H1 (cell line): ENCODE results near the gene MARK3. TPM values are rescaled to one million over a fixed set of nuclear protein-coding genes. Genes with fewer than 3 reads are reported as not detected.

Source experiments
- CTCF ChIA-PET: fragments of 300-600 bp; sonication (Branson Sonifier 250); formaldehyde crosslinking; loops from one replicate; lab custom pipeline; 2021; ENCODE audit not compliant: partially characterized antibody; lab: Charles Lee
- POLR2A ChIA-PET: fragments of 300-600 bp; sonication (Branson Sonifier 250); formaldehyde crosslinking; loops from one replicate; lab custom pipeline; 2021; ENCODE audit warnings: inconsistent platforms; ENCODE audit not compliant: partially characterized antibody; lab: Charles Lee
- DNase-seq, 2 experiments: peaks; one replicate each; pipeline versions ENCODE4 v3.0.0 to v3.0.0-alpha.2; 2010 to 2022; ENCODE audit warnings: low spot score in 2 of 2, low read depth in 1 of 2, mixed read lengths in 1 of 2
- FAIRE-seq: peaks from 2 replicates; lab custom pipeline; 2011; peaks lifted over from hg19 to GRCh38; lab: Jason Lieb, UNC
- H2AFZ ChIP-seq: 2 replicates; pipeline ENCODE4 v1.8.1; 2012; ENCODE audit warnings: low read length, inconsistent platforms
- H2AK5ac ChIP-seq: 2 replicates; pipeline ENCODE4 v1.6.1; 2013; ENCODE audit warnings: low read depth, low read length
- H2BK120ac ChIP-seq: replicated peaks from 2 replicates; pipeline ENCODE3; 2013; ENCODE audit warnings: low read depth, low read length, inconsistent platforms
- H2BK12ac ChIP-seq: 2 replicates; pipeline ENCODE4 v1.6.1; 2013; ENCODE audit warnings: low read depth, low read length
- H2BK15ac ChIP-seq: 2 replicates; pipeline ENCODE4 v1.6.1; 2013; ENCODE audit warnings: low read length
- H2BK20ac ChIP-seq: 2 replicates; pipeline ENCODE4 v1.6.1; 2013; ENCODE audit warnings: low read length
- H2BK5ac ChIP-seq: 2 replicates; pipeline ENCODE4 v1.6.1; 2013; ENCODE audit warnings: low read depth, low read length
- H3K14ac ChIP-seq: 2 replicates; pipeline ENCODE4 v1.6.1; 2013; ENCODE audit warnings: inconsistent platforms; ENCODE audit not compliant: insufficient read length
- H3K18ac ChIP-seq: 2 replicates; pipeline ENCODE4 v1.6.1; 2013; ENCODE audit warnings: low read length; ENCODE audit errors: extremely low read depth
- H3K23ac ChIP-seq: 2 replicates; pipeline ENCODE4 v1.6.1; 2013; ENCODE audit warnings: inconsistent platforms; ENCODE audit not compliant: insufficient read length
- H3K23me2 ChIP-seq: 2 replicates; pipeline ENCODE4 v1.6.1; 2013; ENCODE audit warnings: low read depth, low read length
- H3K27ac ChIP-seq: 2 replicates; pipeline ENCODE4 v1.6.1; 2011; ENCODE audit warnings: low read depth, low read length, inconsistent platforms
- H3K27me3 ChIP-seq, 4 experiments: replicated peaks in 1 of 4; 1 replicate in 1 of 4; 2 replicates in 3 of 4; pipeline versions ENCODE4 v1.6.1 to v1.8.1; 2011 to 2013; ENCODE audit warnings: low read length in 3 of 4, mild to moderate bottlenecking in 3 of 4, inconsistent platforms in 2 of 4, mixed read lengths in 2 of 4, moderate library complexity in 1 of 4; ENCODE audit not compliant: control insufficient read depth in 3 of 4, insufficient read depth in 3 of 4; ENCODE audit errors: extremely low read depth in 1 of 4
- H3K36me3 ChIP-seq, 4 experiments: 2 replicates each; pipeline versions ENCODE4 v1.6.1 to v1.8.1; 2011 to 2013; ENCODE audit warnings: mild to moderate bottlenecking in 4 of 4, low read length in 3 of 4, moderate library complexity in 2 of 4, control low read depth in 1 of 4, inconsistent platforms in 1 of 4; ENCODE audit not compliant: insufficient read depth in 4 of 4, control insufficient read depth in 2 of 4
- H3K4ac ChIP-seq: replicated peaks from 2 replicates; pipeline ENCODE3; 2013; ENCODE audit warnings: low read length, low read depth, mixed read lengths, inconsistent platforms; ENCODE audit not compliant: insufficient read length
- H3K4me1 ChIP-seq, 4 experiments: replicated peaks in 1 of 4; 1 replicate in 1 of 4; 2 replicates in 3 of 4; pipeline versions ENCODE4 v1.6.1 to v1.8.1; 2011 to 2013; ENCODE audit warnings: low read length in 3 of 4, inconsistent platforms in 2 of 4, mixed read lengths in 1 of 4; ENCODE audit not compliant: insufficient read depth in 4 of 4, control insufficient read depth in 3 of 4
- H3K4me2 ChIP-seq, 2 experiments: 2 replicates each; pipeline versions ENCODE4 v1.6.1 to v1.8.1; 2011 to 2013; ENCODE audit warnings: low read depth in 2 of 2, low read length in 2 of 2, control low read depth in 1 of 2, inconsistent platforms in 1 of 2, mild to moderate bottlenecking in 1 of 2; ENCODE audit not compliant: insufficient read depth in 1 of 2
- H3K4me3 ChIP-seq, 4 experiments: fragments of 200-600, 300-600 bp in 1 of 4; sonication (generic), shearing (Covaris generic), sonication (Bioruptor Twin) in 1 of 4; 2 replicates each; pipeline versions ENCODE4 v1.5.1 to v1.8.1; 2011 to 2016; ENCODE audit warnings: low read length in 4 of 4, low read depth in 3 of 4, control low read depth in 2 of 4, inconsistent platforms in 2 of 4, mild to moderate bottlenecking in 2 of 4, mixed read lengths in 1 of 4, moderate library complexity in 1 of 4; ENCODE audit not compliant: insufficient read depth in 2 of 4; ENCODE audit errors: extremely low read depth in 1 of 4
- H3K56ac ChIP-seq: replicated peaks from 2 replicates; pipeline ENCODE3; 2013; ENCODE audit warnings: low read depth, mild to moderate bottlenecking, mixed read lengths, low read length, inconsistent platforms; ENCODE audit not compliant: insufficient read length
- H3K79me1 ChIP-seq: 2 replicates; pipeline ENCODE4 v1.6.1; 2013; ENCODE audit warnings: low read depth, low read length, control low read depth
- H3K79me2 ChIP-seq, 2 experiments: 2 replicates each; pipeline versions ENCODE4 v1.6.1 to v1.8.1; 2012 to 2013; ENCODE audit warnings: low read length in 2 of 2, mild to moderate bottlenecking in 2 of 2, inconsistent platforms in 1 of 2; ENCODE audit not compliant: insufficient read depth in 2 of 2, control insufficient read depth in 1 of 2
- H3K9ac ChIP-seq, 4 experiments: replicated peaks in 1 of 4; 1 replicate in 1 of 4; 2 replicates in 3 of 4; pipeline versions ENCODE4 v1.6.1 to v1.8.1; 2011 to 2013; ENCODE audit warnings: low read depth in 3 of 4, low read length in 3 of 4, control low read depth in 2 of 4, mild to moderate bottlenecking in 2 of 4, moderate library complexity in 2 of 4, inconsistent platforms in 1 of 4; ENCODE audit errors: extremely low read depth in 1 of 4
- H3K9me3 ChIP-seq, 2 experiments: 2 replicates each; pipeline versions ENCODE4 v1.6.1 to v1.8.1; 2012 to 2013; ENCODE audit warnings: mild to moderate bottlenecking in 2 of 2, moderate library complexity in 2 of 2, control low read depth in 1 of 2, inconsistent platforms in 1 of 2, low read depth in 1 of 2, low read length in 1 of 2, mixed read lengths in 1 of 2; ENCODE audit not compliant: insufficient read depth in 2 of 2
- H4K20me1 ChIP-seq, 2 experiments: replicated peaks in 1 of 2; 2 replicates each; pipeline versions ENCODE3 to v1.8.1; 2011 to 2013; ENCODE audit warnings: inconsistent platforms in 2 of 2, low read length in 2 of 2, mild to moderate bottlenecking in 1 of 2; ENCODE audit not compliant: insufficient read depth in 2 of 2, control insufficient read depth in 1 of 2
- H4K5ac ChIP-seq: 2 replicates; pipeline ENCODE4 v1.6.1; 2013; ENCODE audit warnings: low read length, low read depth, mixed read lengths, inconsistent platforms; ENCODE audit not compliant: insufficient read length
- H4K8ac ChIP-seq: 2 replicates; pipeline ENCODE4 v1.8.0; 2013; ENCODE audit warnings: mild to moderate bottlenecking, moderate library complexity, low read length, inconsistent platforms; ENCODE audit not compliant: insufficient read depth; ENCODE audit errors: extremely low read depth
- H4K91ac ChIP-seq: replicated peaks from 2 replicates; pipeline ENCODE3; 2013; ENCODE audit warnings: low read length, mixed read lengths, inconsistent platforms; ENCODE audit not compliant: insufficient read length
- CBX8 ChIP-seq: fragments of 300-800, 300-1000 bp; sonication (generic); IDR thresholded peaks from 2 replicates; pipeline ENCODE4 v1.7.1; 2016; ENCODE audit warnings: low read depth, low read length, borderline replicate concordance
- EZH2 ChIP-seq: fragments of 200-600 bp; sonication (generic); IDR thresholded peaks from 2 replicates; pipeline ENCODE4 v1.7.1; 2012; ENCODE audit warnings: low read depth, mild to moderate bottlenecking, moderate library complexity, low read length, inconsistent platforms; ENCODE audit not compliant: severe bottlenecking
- KDM4A ChIP-seq: IDR thresholded peaks from one replicate; pipeline ENCODE4 v1.7.1; 2012; ENCODE audit warnings: low read depth, mild to moderate bottlenecking, moderate library complexity, low read length, inconsistent platforms; ENCODE audit not compliant: severe bottlenecking
- YY1 ChIP-seq: IDR thresholded peaks from 2 replicates; pipeline ENCODE4 v1.6.1; 2011; ENCODE audit warnings: low read depth, mild to moderate bottlenecking, low read length
- WGBS, 2 experiments: shearing (Covaris generic) in 1 of 2; methylation state at CpG; one replicate each; pipeline versions ENCODE4 v1.1.6 to v1.1.7; 2013 to 2015; ENCODE audit warnings: low lambda C conversion rate in 2 of 2, mixed read lengths in 2 of 2, inconsistent platforms in 1 of 2, low coverage in 1 of 2, missing lambda C conversion rate in 1 of 2; ENCODE audit not compliant: insufficient replicate concordance in 2 of 2, insufficient coverage in 1 of 2, insufficient read length in 1 of 2; ENCODE audit errors: extremely low coverage in 1 of 2, missing lambda C conversion rate in 1 of 2; 5-methylcytosine and 5-hydroxymethylcytosine counted together
- polyA plus RNA-seq, 7 experiments: library from polyadenylated mRNA; depleted of rRNA in 3 of 7; stranded (reverse) in 5 of 7; unstranded in 2 of 7; fragments of >200 nt in 5 of 7; fragments of 200-250 nt in 2 of 7; gene quantifications; 1 replicate in 5 of 7; 2 replicates in 1 of 7; 4 replicates in 1 of 7; pipeline versions ENCODE4 v1.2.1 to v1.2.3, GENCODE V29; 2011 to 2013; ENCODE audit warnings: missing spikeins in 2 of 7, mixed read lengths in 2 of 7
- total RNA-seq: library from RNA; stranded (reverse); fragmentation: NEBNext Ultra II Directional; extraction: Animal tissue kit (Norgen Biotek cat#: 25700); gene quantifications from 2 replicates; pipeline ENCODE4 v1.2.1, GENCODE V29; 2021
- TF ChIP-seq, protein P1 (sequence below): IDR thresholded peaks from 2 replicates; pipeline ENCODE4 v1.6.1; 2011; ENCODE audit warnings: low read depth, mild to moderate bottlenecking, low read length; ENCODE audit not compliant: insufficient read depth
- TF ChIP-seq, protein P2 (sequence below), 3 experiments: IDR thresholded peaks; 1 replicate in 2 of 3; 2 replicates in 1 of 3; pipeline versions ENCODE4 v1.5.1 to v1.6.1; 2011; ENCODE audit warnings: low read length in 3 of 3, mild to moderate bottlenecking in 3 of 3, inconsistent platforms in 2 of 3, low read depth in 1 of 3, moderate library complexity in 1 of 3; ENCODE audit not compliant: insufficient read depth in 1 of 3; ENCODE audit errors: control extremely low read depth in 1 of 3

The MARK3 gene
- total and polyA plus RNA-seq, 2 of the 8 experiments (the other 6 are each of a cell fraction or from before 2014, with no cell fraction given): 39.4 to 76.9 TPM

DNA sequence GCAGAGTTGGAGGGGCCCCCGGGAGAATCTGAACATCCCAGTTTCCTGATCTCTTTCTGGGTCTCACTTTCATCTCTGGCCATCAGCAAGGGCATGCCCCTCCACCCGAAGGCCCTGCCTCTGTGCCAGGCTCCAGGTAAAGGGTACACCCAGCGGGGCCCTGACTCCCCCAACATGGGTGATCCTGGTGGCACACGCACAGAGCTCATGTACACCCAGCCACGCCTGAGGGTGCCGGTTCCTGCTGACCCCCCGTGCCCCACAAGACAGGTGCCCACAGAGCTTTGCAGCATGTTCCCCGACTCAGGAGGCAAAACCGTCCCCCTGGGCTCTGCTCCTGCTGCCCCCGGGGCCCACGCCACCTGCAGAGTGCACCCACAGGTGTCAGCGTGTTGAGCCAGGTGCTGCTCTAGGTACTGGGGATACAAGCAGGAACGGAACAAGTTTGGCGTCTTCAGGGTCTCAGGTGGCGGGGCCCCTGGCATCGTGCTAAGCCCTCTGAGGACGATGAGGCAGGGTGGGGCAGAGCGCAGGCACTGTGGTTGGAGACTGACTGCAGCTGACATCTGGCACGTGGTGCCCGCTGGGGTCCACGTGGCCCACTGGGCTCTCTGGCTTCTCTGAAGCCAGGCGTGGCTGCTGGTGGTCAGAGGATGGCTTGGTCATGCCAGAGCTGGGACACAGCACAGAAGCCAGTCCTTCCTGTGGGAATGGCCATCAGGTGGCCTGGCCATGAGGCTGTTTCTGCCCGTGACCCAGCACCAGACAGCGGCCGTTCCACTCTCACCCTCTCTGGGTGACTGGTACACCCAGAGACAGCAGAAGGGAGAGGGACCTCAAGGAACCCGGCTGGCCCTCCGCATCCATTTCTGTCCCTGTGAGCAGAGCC, 163.5 kb downstream of the MARK3 start:
- peak overlapping the region; percentile 35; the same call in 1 of the 2 replicates for H2BK5ac ChIP-seq
- no peaks in the 10 kb centered on the region for H3K23me2 ChIP-seq
- H3K18ac ChIP-seq: no peak overlapping the region
- H3K79me1 ChIP-seq: no peaks in the 10 kb centered on the region
- H3K56ac ChIP-seq: no peak overlapping the region
- no peaks in the 10 kb centered on the region for H3K9me3 ChIP-seq
- TF ChIP-seq YY1 (no peak), CBX8 (no peak), KDM4A (no peak), EZH2 (no peak)
- TF ChIP-seq, protein P1, sequence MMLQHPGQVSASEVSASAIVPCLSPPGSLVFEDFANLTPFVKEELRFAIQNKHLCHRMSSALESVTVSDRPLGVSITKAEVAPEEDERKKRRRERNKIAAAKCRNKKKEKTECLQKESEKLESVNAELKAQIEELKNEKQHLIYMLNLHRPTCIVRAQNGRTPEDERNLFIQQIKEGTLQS: no peak
- TF ChIP-seq, protein P2, sequence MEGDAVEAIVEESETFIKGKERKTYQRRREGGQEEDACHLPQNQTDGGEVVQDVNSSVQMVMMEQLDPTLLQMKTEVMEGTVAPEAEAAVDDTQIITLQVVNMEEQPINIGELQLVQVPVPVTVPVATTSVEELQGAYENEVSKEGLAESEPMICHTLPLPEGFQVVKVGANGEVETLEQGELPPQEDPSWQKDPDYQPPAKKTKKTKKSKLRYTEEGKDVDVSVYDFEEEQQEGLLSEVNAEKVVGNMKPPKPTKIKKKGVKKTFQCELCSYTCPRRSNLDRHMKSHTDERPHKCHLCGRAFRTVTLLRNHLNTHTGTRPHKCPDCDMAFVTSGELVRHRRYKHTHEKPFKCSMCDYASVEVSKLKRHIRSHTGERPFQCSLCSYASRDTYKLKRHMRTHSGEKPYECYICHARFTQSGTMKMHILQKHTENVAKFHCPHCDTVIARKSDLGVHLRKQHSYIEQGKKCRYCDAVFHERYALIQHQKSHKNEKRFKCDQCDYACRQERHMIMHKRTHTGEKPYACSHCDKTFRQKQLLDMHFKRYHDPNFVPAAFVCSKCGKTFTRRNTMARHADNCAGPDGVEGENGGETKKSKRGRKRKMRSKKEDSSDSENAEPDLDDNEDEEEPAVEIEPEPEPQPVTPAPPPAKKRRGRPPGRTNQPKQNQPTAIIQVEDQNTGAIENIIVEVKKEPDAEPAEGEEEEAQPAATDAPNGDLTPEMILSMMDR (IDR thresholded peaks at IDR 0.05; ENCODE audit: control extremely low read depth in 1 of 3, insufficient read depth in 1 of 3, low read depth in 1 of 3, low read length in 3 of 3): no peak
- peaks cover 0 to 8% (median 6%) of the 10 kb centered on the region in 4 experiments; a peak in 6 of 7 replicates for H3K4me1 ChIP-seq
- FAIRE-seq: no peak
- H3K4me2 ChIP-seq: no peak overlapping the region
- H3K4ac ChIP-seq: no peak overlapping the region
- DNase-seq: no peak
- peaks cover 0 to 4% of the 10 kb centered on the region in 2 experiments for H4K20me1 ChIP-seq
- H4K91ac ChIP-seq: peak overlapping the region; percentile 15
- no peaks in the 10 kb centered on the region for H3K27me3 ChIP-seq
- H3K14ac ChIP-seq: no peak overlapping the region
- no peak overlapping the region for H3K9ac ChIP-seq
- H2BK15ac ChIP-seq: peak overlapping the region; percentile 95
- H3K27ac ChIP-seq: 0 out of 2 replicates have a peak overlapping the region, but pooled peaks have one; percentile 11
- no peaks in the 10 kb centered on the region for H3K79me2 ChIP-seq
- no peak overlapping the region for H4K5ac ChIP-seq
- WGBS, 2 experiments: 92% methylated on average over 25 of the region's 27 CpGs; no CpG with 5 or more reads in 1 of the 2 experiments
- CTCF ChIA-PET: interaction anchor here (1.0 to 28.8 kb wide), 9 partner anchors 8 to 306 kb away, joined by 3 to 921 read pairs (median 8); partner anchors contain the start of genes BAG5, CKB and TRMT61A
- no peak overlapping the region for H2BK120ac ChIP-seq
- no peak overlapping the region for H3K4me3 ChIP-seq
- H2AFZ ChIP-seq: no peak overlapping the region
- POLR2A ChIA-PET: interaction anchor here (0.9 to 29.8 kb wide), 6 partner anchors 9 to 38 kb away, joined by 3 to 844 read pairs (median 6); partner anchors contain the start of genes BAG5, CKB and COA8
- H2AK5ac ChIP-seq: no peak overlapping the region; the same call in 1 of the 2 replicates
- no peak overlapping the region for H2BK20ac ChIP-seq
- H4K8ac ChIP-seq: peak overlapping the region; percentile 44; the same call in 1 of the 2 replicates
- no peaks in the 10 kb centered on the region for H3K36me3 ChIP-seq
- H3K23ac ChIP-seq: no peak overlapping the region
- H2BK12ac ChIP-seq: no peak overlapping the region; the same call in 1 of the 2 replicates
